Stimulated activated CD4-positive, alpha-beta T cell treated with anti-CD3 and anti-CD28 coated beads, Interleukin-4, amount 100 ng/mL, for 24 hours (primary cell): ENCODE data around the gene SEMA3E.
"Not testable (repeated sequence)": the region's sequence is repeated elsewhere in the genome, so short reads cannot be mapped to it uniquely, and the experiment has no call there.

Source experiments
- DNase-seq: peaks from one replicate; pipeline ENCODE4 v3.0.0-alpha.2; 2020

Gene SEMA3E

DNA sequence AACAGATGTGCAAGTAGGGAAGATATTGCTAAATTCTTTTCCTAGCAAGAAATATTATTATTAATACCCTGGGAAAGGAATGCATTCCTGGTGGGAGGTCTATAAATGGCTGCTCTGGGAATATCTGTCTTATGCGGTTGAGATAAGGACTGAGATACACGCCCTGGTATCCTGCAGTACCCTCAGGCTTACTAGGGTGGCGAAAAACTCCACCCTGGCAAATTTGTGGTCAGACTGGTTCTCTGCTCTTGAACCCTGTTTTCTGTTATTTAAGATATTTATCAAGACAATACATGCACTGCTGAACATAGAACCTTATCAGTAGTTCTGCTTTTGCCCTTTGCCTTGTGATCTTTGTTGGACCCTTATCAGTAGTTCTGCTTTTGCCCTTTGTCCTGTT, 96.4 kb downstream of the SEMA3E start:
- not testable (repeated sequence) for DNase-seq

GRCh38 chr7:83550100-83550499, 98.8 kb downstream of the SEMA3E start:
- no peak for DNase-seq

DNA sequence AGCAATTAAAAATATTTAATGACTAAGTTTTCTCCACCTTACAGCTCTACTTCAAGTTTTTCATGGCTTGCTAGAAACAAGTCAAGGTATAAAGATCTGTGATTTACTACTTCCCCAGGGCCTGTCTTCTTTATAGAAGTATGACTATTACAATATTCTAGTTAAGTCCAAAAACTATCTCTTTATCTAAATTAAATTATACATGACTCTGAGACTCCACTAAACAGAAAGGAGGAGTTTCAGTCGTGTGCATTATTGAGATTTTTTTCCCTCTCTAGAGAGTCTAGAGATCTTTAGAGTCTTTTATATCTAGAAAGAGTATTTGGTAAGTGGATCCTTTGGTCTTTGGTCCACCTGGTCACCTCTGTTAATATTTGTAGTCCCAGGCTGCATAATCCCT, 100.7 kb downstream of the SEMA3E start:
- no peak for DNase-seq

DNA sequence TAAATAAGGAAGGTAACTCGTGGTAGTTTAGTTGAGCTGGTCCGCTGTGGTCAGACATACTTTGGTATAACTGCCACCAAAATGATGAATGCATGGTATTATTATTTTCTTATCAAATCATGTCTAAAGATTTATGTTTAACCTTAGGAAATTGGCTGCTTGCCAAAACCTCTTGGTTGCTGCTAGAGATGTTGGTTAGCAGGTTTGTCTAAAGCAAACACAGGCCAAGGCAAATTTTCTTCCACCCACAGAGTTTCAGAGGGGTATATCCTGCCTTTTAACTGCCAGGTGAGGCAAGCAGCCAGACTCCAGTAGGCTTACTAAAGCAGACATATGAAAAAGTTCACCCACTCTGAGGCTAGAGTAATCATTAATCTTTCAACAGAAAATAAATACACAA, 101.4 kb downstream of the SEMA3E start:
- DNase-seq, result no peak

- DNase-seq, result no peak
These were observed 102.4 kb downstream of the SEMA3E start for GRCh38 chr7:83546586-83546985.

DNA sequence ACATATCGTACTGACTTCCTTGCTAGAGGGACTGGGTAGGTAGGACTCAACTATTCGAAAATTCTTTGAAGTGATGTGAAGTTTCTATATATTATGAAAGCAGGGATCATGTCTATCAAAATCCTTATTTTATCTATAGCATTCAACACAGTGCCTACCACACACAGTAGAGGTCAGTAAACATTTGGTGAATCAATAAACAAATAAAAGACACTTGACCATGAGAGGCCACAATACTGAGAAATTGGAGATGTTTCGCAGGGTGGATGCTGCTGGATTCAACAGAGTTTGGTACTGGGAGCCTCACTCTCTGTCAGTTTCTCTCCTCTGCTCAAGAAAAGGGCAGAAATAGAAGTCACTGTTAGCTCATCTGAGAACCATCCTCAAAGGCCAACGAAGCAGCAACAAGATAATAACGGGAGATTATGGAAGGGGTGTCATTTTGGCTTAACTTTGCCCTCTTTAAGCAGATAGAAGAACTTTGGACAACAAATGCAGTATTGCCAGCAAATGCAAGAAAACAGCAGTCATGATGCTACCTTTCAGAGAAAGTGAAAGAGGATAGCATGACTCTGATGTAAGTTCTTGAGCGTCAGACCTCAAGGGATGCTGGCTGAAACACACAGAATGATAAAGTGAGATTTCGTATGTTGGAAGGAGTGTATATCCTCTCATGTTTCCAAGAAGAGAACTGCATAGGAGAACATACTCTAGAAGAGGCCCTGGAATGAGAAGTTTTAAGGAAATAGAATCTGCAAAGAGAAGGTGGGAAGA, 107.6 kb downstream of the SEMA3E start:
- no peak for DNase-seq

DNA sequence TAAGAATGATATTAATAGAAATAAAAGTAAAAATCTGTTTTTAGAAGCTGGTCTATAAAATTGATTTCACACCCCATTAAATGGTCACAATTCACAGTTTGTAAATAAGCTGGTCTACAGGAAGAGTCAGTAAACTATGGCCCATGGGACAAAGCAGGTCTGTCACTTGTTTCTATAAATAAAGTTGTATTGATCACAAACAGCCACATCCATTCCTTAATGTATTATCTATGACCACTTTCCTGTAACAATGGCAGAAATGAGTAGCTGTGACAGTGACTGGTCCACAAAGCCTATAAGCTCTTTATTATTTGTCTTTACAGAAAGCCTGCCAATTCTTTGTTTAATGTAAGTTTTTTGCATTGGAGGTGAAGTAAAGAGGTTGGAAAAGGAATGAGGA, 114.5 kb downstream of the SEMA3E start:
- DNase-seq, result no peak

GRCh38 chr7:83532219-83532618, 116.7 kb downstream of the SEMA3E start:
- no peak for DNase-seq

- no peak for DNase-seq
These were observed 117.2 kb downstream of the SEMA3E start for GRCh38 chr7:83531766-83532165.

- no peak for DNase-seq
These were observed 120.0 kb downstream of the SEMA3E start for GRCh38 chr7:83528925-83529423.

DNA sequence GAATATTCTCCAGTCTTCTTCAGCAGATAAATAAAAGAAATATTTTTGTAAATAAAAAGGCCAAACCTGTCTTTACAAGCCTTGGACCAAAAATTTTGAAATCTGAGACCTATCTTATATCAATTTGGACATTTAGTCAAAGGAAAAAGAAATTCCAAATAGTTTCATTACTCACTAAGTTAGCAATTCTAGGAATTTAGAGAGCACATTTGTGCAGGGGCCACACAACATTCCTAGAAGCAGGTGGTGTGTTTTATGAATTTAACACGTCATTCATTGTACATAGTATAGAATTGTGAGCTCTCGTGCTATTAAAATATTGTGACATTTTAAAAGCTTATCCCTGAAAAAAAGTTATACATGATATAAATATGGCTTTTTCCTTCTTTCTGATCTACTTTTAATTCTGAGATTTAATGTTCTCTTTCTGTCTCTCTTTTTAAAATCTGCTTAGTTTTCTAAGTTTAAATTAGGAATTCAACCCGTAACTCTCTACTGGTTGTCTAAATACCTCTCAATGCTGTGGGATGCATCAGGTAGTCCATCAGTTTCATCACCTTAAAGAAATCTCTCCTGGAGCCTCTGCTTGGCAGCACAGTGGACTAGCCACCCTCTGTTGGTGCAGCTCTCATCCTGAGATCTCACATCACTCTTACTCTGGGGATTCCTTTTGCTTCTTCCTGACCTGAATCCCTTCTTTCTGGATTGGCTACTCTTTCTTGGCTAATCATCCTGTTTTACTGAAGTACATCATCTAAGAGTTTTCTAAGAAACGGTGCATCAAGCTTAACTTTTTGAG, 124.5 kb downstream of the SEMA3E start:
- DNase-seq, result no peak

DNA sequence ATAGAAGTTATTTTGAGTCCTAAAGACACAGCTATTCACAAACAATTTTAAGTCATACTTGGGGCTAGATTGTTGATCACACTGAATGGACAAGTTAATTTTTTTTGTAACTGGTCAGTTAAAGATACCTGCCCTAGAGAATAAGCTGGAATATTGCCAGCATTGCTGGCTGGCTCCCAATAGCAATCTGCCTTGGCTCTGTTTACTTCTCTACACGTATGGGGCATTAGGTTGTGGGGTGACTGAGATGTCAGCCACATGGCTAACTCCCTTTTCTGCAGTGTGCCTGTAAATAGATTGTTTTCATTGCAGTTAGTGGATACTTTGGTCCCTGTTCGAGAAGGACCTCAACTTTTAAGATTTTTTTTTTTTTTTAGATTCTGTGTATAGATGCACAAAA, 128.2 kb downstream of the SEMA3E start:
- DNase-seq, result no peak

DNA sequence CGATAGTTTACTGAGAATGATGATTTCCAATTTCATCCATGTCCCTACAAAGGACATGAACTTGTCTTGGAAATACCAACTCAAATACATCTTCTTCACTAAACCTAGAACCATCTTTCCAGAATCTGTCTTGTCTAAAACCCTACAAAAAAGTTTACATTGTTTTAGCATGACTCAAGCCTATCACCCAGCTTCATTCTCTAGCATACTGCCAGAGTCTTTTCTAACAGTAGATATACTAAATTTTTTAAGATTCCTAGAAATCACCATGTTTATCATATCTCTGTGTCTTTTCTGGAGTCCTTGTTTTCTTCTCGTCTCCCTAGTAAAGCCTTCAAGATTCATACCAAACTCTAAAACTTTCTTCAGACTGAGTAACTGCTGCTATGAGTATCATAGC, 129.7 kb downstream of the SEMA3E start:
- no peak for DNase-seq

- DNase-seq, result no peak
These were observed 131.8 kb downstream of the SEMA3E start for GRCh38 chr7:83517035-83517700.

DNA sequence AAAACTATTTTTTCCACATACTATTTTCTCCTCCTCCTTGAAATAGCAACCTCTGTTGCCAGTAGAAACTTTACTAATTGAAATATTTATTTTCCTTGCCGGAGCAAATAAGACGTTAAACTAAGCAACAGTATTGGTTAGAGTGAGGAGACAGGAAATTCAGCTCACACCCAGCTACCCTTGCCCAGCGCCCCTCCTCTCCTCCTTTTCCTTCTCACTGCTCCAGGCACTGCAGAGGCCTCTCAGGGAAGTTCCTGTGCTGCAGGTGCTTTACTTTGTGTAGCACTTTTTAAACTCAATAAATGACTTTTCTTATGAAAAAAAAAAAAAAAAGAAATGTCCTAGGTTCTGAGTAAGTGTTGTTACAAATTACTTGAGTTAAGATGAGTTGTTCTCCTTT, 134.0 kb downstream of the SEMA3E start:
- no peak for DNase-seq

GRCh38 chr7:83509255-83510021, 139.5 kb downstream of the SEMA3E start:
- no peak for DNase-seq

GRCh38 chr7:83504330-83504729, 144.6 kb downstream of the SEMA3E start:
- no peak for DNase-seq

- no peak for DNase-seq
These were observed 146.3 kb downstream of the SEMA3E start for GRCh38 chr7:83502636-83503035.

DNA sequence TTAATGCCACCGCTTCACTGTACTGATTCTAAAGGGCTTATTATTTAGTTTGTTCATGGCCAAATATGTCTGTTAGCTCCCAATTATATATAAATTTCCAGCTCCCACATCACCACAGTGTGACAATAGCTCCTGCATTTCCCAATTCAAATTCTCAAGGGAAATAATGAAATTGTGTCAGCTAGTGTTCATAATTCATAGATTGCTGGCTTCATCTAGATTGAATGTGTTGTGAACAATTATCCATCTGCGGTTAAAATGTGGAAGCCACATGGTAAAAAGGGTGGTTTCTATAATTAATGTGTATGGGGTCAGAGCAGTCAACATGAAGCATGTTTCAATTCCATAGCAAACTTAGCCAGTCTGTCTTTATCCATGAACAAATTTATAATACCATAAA, 154.3 kb downstream of the SEMA3E start:
- no peak for DNase-seq

DNA sequence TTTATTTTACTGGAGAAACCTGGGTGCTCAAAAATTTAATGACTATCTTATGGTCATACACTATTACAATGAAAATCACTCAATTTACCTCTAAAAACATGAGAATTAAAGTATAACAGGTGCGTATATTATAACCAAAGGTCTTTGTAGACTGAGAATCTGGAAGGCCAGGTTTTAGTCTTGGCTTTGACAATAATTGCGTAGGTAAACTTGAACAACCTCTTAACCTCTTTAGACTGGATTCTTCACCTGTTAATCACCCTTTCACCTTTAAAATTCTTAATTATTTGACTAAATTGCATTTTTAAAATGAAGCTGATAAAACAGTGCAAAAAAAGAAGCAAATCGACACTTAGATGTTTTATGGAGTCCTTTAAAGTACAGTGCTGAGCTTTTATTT, 156.1 kb downstream of the SEMA3E start:
- DNase-seq, result no peak

DNA sequence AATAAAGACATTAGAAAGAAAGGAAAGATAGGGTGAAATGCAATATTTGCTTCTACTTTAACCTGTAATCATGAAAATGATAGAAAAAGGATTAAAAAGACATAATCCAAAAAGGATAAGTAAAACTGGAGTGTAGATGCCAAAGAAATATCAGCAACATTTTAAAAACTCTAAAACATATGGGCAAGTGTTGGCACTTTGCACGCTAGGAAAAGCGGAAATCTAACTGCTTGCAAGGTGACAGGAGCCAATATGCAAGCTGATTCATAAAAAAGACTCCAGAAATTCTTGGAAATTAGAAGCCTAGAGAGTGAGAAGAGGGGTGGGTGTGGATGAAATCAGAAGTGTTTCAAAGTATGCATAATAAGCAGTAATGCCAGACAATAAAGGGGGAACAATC, 161.1 kb downstream of the SEMA3E start:
- no peak for DNase-seq

- no peak for DNase-seq
These were observed 162.0 kb downstream of the SEMA3E start for GRCh38 chr7:83486957-83487356.

GRCh38 chr7:83486536-83486935, 162.4 kb downstream of the SEMA3E start:
- no peak for DNase-seq
